Left cardiac atrium (tissue), 4 donors: ENCODE data around the gene GADD45GIP1. TPM values are rescaled to one million over a fixed set of nuclear protein-coding genes. Genes with fewer than 3 reads are reported as not detected.
"Not testable (repeated sequence)": the region's sequence is repeated elsewhere in the genome, so short reads cannot be mapped to it uniquely, and the experiment has no call there.

Source experiments
- ATAC-seq, 2 donors: fragments of 200-7000 bp; cut with Tn5 transposase; one replicate each; pipeline ENCODE4 v1.9.1; 2020; ENCODE audit warnings: mild to moderate bottlenecking in 2 of 2, moderate library complexity in 2 of 2
- DNase-seq: peaks from one replicate; pipeline ENCODE4 v3.0.0-alpha.2; 2020
- intact Hi-C, 2 donors: fragments of 100-400 bp; cut with DNase I; formaldehyde crosslinking; loops; one replicate each; pipeline versions ENCODE4 v1.14.1 to v1.15.1; 2022 to 2023
- total RNA-seq, 2 donors: library from RNA; stranded (reverse); fragmentation: NEBNext Ultra II Directional; extraction: Animal tissue kit (Norgen Biotek cat#: 25700); gene quantifications; one replicate each; pipeline ENCODE4 v1.2.1, GENCODE V29; 2021
- donor health status: DM: no; HTN: yes; CAD: no.
- donor health status: DM: no; HTN: yes; CAD: no; lungs with severe emphysema.
- donor health status: DM: yes; HTN: yes; CAD: no.
- donor health status: Dilated cardiomyopathy.

Gene GADD45GIP1
- total RNA-seq, 2 donors from 2014 or later = 25.5 to 28.1 TPM

DNA sequence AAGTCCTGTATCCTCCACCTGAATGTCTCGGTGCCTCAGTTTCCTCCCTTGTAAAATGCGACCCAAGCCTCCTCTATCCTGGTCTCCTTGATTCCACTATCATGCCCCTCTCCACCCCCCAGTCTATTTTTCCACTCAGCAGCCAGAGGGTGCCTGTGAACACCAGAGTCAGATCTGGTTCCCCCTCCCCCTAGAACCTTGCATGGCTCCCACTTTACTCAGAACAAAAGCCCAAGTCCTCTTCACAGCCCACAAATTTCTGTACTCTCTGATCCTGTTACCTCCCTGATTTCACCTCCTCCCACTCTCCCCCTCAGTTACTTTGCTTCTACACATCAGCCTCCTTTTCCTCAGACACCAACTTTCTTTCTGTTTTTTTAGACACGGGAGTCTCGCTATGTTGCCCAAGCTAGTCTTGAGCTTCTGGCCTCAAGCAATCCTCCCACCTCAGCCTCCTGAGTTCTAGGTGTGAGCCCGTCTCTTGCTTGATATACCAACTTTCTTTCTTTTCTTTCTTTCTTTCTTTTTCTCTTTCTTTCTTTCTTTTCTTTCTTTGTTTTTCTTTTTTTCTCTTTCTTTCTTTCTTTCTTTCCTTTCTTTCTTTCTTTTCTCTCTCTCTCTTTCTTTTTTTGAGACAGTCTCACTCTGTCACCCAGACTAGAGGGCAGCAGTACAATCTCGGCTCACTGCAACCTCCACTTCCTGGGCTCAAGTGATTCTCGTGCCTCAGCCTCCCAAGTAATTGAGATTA, 13.2 kb upstream of the GADD45GIP1 start:
- no peak for DNase-seq
- intact Hi-C loops = loop anchor here in 1 of 2 donors (10.0 kb wide), 1 partner anchor 615 kb away; no protein-coding TSS in a partner anchor
- ATAC-seq = no peak

- DNase-seq = peak; percentile 45
- peak; percentile 50 to 77 for ATAC-seq
Measured at GRCh38 chr19:12969292-12969988, 12.4 kb upstream of the GADD45GIP1 start, which contains the start of gene DAND5. TSS of gene DAND5 (plus strand) at chr19:12969576. CDS start at chr19:12969661, 85 bp downstream.

DNA sequence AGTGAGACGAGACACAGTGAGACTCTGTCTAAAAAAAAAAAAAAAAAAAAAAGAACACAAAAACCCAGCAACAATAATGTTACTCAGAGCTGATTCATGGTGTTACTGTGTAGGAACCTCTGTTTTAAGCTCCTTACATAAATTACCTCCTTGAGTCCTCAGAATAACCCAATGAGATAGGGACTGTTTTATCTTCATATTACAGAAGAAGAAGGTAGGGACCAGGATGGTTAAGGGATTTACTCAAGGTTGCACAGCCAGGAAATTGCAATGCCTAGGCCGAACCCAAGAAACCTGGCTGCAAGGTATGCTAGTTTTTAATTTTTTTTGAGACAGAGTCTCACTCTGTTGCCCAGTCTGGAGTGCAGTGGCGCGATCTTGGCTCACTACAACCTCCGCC, 10.9 kb upstream of the GADD45GIP1 start:
- intact Hi-C loops = no loop called here

More at GRCh38 chr19:12969292-12969988, 12.4 kb upstream of the GADD45GIP1 start, which contains the start of gene DAND5:
- intact Hi-C loops = no loop called here

GRCh38 chr19:12965812-12966135, 8.8 kb upstream of the GADD45GIP1 start:
- intact Hi-C loops = no loop called here
- ATAC-seq = no peak
- DNase-seq = no peak

More for the DNA sequence above, 10.9 kb upstream of the GADD45GIP1 start:
- ATAC-seq (no peak), DNase-seq (no peak)

- DNase-seq = peak; percentile 82
- peak; percentile 93 to 96 for ATAC-seq
- intact Hi-C loops = no loop called here
Measured at GRCh38 chr19:12965017-12965811, 8.2 kb upstream of the GADD45GIP1 start.

- no peak for ATAC-seq
- no peak for DNase-seq
- intact Hi-C loops = no loop called here
Measured at GRCh38 chr19:12959481-12959880, 2.5 kb upstream of the GADD45GIP1 start.

DNA sequence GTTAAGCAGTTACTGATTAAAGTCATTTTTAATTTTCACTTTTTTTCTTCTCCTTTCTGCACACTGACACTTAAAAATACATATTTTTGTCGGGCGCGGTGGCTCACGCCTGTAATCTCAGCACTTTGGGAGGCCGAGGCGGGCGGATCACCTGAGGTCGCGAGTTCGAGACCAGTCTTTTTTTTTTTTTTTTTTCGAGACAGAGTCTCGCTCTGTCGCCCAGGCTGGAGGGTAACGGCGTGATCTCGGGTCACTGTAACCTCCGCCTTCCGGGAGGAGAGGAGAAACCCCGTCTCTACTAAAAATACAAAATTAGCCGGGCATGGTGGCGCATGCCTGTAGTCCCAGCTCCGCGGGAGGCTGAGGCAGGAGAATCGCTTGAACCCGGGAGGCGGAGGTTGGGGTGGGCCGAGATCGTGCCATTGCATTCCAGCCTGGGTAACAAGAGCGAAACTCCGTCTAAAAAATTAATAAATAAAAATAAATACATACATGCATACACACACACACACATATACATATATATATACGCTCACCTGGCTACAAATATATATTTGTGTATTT, 448 bp upstream of the GADD45GIP1 start:
- DNase-seq, intact Hi-C loops: not testable (repeated sequence)
- ATAC-seq = peak in 1 of 2 donors; percentile 2

GRCh38 chr19:12955996-12956395, 1.0 kb downstream of the GADD45GIP1 start:
- no peak for DNase-seq

GRCh38 chr19:12955575-12955974, 1.4 kb downstream of the GADD45GIP1 start:
- ATAC-seq, intact Hi-C loops, DNase-seq: not testable (repeated sequence)

More at GRCh38 chr19:12955996-12956395, 1.0 kb downstream of the GADD45GIP1 start:
- intact Hi-C loops = no loop called here
- no peak for ATAC-seq

GRCh38 chr19:12954612-12954962, 2.4 kb downstream of the GADD45GIP1 start:
- intact Hi-C loops = no loop called here
- no peak for ATAC-seq
- no peak for DNase-seq

DNA sequence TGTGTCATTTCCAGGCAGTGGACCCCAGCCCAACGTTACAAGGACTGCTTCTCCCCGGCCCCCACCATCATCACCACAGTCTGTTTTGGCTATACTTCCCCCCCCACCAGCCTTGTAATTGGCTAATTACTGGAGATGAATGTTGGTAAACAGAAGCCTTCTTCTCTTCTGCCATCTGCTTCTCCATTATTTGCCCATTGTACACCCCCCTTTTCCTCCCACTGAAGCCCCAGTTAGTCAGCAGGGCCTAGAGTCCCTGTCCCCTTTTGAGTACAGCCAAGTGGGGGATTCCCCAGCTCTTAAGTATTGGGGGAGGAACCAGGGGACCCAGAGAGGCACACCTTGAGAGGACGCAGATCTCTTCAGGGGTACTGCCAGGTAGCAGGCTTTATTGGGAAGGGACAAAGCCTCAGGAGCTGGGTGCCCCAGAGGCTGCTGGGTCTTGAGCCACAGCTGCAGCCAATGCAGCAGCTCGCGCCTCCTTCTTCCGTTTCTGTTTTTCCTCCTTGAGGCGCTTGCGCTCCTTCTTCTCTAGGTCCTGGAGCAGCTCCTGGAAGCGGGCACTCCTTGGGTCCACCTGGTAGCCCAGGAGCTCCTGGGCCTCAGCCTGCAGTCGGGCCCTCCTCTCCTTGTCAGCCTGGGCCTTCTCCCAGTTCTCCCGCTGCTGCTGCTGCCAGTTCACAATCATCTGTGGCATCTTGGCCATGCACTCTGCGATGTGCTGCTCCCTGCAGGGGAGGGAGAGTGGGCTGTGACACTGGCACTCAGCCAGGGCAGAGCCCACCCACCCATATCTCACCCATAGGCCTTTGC, 3.0 kb downstream of the GADD45GIP1 start:
- intact Hi-C loops = no loop called here
- ATAC-seq (no peak), DNase-seq (no peak)

DNA sequence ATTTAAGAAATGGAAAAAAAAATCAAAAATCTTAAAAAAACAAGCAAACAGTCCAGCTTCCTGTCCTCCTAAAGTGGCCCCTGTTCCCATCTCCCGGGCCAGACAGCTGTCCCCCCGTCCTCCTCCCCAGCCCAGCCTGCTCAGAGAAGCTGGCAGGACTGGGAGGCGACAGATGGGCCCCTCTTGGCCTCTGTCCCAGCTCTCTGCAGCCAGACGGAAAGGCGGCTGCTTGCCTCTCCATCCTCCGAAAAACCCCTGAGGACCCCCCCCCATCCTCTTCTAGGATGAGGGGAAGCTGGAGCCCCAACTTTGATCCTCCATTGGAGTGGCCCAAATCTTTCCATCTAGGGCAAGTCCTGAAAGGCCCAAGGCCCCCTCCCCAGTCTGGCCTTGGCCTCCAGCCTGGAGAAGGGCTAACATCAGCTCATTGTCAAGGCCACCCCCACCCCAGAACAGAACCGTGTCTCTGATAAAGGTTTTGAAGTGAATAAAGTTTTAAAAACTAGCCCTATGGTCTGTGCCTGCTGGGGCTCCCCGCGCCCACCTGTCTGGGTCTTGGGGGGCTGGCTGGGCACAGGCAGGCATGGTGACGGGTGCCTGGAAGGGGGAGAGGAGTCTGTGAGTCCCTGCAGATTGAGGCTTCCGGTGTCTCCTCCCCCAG, 3.8 kb downstream of the GADD45GIP1 start:
- DNase-seq (peak; percentile 64), ATAC-seq (peak; percentile 23 to 36)
- intact Hi-C loops = no loop called here

- peak in 1 of 2 donors; percentile 15 for ATAC-seq
Measured at GRCh38 chr19:12952488-12953137, 4.4 kb downstream of the GADD45GIP1 start.

DNA sequence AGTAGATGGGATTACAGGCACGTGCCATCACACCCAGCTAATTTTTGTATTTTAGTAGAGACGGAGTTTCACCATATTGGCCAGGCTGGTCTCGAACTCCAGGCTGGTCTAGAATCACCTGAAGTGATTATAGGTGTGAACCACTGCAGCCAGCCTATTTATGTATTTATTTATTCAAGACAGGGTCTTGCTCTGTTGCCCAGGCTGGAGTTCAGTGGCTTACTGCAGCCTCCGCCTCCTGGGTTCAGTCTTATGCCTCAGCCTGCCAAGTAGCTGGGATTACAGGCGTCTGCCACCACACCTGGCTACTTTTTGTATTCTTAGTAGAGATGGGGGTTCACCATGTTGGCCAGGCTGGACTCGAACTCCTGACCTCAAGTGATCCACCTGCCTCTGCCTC, 5.0 kb downstream of the GADD45GIP1 start:
- DNase-seq, ATAC-seq, intact Hi-C loops: not testable (repeated sequence)

More at GRCh38 chr19:12952488-12953137, 4.4 kb downstream of the GADD45GIP1 start:
- intact Hi-C loops = no loop called here
- DNase-seq = peak; percentile 54

DNA sequence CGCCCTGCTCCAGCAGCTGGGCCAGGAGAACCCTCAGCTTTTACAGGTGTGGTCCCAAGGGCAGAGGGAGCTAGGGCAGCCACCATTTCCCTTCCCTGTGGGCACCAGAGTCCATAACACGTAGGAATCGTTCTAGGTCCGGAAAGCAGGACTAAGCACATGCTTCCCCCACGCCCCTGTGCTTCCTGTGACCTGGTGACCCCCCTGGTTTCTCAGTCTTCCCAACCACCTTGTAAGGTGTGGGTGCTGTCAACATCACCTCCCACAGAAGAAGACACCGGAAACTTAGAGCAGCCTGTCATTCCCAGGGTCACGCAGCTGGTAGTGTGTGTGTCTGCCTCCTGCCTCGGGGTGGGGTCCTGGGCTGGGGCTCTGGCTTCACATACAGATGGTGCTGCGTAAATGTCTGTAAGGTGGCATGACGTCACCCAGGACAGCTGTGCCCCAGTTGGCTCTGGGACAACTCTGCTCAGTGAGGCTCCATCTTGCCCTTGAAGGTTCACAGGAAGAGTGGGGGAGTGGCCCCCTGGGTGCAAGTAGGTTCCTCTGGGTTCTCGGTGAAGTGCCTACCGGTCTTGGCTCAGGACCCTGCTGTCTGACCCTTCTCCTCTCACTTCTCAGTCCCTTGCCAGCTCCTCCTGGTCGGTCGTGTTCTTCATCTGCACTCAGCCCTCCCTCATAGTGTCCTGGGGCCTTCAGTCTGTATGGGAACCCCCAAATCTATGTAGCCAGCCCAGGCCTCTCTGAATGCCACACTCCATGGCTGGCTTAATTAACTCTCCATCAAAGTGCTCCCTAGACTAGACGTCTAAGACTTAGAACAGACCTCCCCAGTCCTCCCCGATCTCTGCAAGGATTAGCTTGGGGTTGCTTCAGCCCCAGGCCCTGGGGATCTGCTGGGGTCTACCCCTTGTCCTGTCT, 7.4 kb downstream of the GADD45GIP1 start:
- intact Hi-C loops = no loop called here
- DNase-seq (no peak), ATAC-seq (no peak)

DNA sequence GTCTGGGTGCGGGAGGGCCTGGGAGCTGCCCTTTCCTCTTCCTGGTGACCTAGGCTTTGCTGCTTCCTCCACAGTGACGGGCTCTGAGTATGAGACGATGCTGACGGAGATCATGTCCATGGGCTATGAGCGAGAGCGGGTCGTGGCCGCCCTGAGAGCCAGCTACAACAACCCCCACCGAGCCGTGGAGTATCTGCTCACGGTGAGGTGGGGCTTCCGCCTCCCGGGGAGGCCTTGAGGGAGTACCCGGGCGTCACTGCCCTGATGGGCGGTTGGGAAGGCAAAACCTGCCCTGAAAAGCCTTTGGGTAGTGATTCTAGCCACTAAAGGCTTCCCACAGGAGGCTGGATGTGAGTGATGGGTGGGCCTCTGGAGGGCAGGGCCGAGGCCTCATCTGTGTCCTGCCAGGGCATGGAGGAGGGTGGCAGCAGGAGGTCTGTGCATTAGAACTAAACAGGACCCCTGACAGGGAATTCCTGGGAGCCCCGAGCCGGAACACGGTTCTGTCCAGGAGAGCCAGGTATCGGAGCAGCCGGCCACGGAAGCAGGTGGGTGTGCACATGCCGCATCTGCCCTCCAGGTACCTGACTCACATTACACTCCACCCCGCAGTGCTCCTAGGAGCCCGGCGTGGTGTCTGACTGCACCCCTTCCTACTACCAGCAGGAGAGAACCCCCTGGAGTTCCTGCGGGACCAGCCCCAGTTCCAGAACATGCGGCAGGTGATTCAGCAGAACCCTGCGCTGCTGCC, 8.2 kb downstream of the GADD45GIP1 start:
- intact Hi-C loops = no loop called here
- ATAC-seq (no peak), DNase-seq (no peak)
